Neural cell (in vitro differentiated cells): ENCODE results near the gene TUBB. TPM values are rescaled to one million over a fixed set of nuclear protein-coding genes. Genes with fewer than 3 reads are reported as not detected.

ENCODE experiments used
- H2AFZ ChIP-seq: fragments of 200-600, 300-800 bp; sonication (generic), shearing (Covaris generic); 2 replicates; pipeline ENCODE4 v1.6.0; 2014; ENCODE audit warnings: low read depth, mild to moderate bottlenecking, antibody characterized with exemption, low read length, moderate library complexity
- H3F3A ChIP-seq: fragments of 200-600 bp; shearing (Covaris generic); 2 replicates; pipeline ENCODE4 v1.6.1; 2016; ENCODE audit warnings: mild to moderate bottlenecking, moderate library complexity, mixed read lengths, antibody characterized with exemption, low read length; ENCODE audit not compliant: insufficient read depth, poor library complexity, severe bottlenecking
- H3K27ac ChIP-seq: fragments of 200-600, 300-800 bp; sonication (generic), shearing (Covaris generic); 2 replicates; pipeline ENCODE4 v1.5.1; 2014; ENCODE audit warnings: mild to moderate bottlenecking, low read length, moderate library complexity
- H3K27me3 ChIP-seq: fragments of 300-800, 200-600 bp; sonication (generic), shearing (Covaris generic); 2 replicates; pipeline ENCODE4 v1.6.0; 2014; ENCODE audit warnings: mild to moderate bottlenecking, low read depth, low read length, moderate library complexity; ENCODE audit not compliant: insufficient read depth
- H3K36me3 ChIP-seq: fragments of 300-800, 200-600 bp; sonication (generic), shearing (Covaris generic); 2 replicates; pipeline ENCODE4 v1.5.1; 2014; ENCODE audit warnings: mild to moderate bottlenecking, antibody characterized with exemption, low read length, moderate library complexity; ENCODE audit not compliant: insufficient read depth
- H3K4me2 ChIP-seq: fragments of 300-800, 200-600 bp; sonication (generic), shearing (Covaris generic); 2 replicates; pipeline ENCODE4 v1.6.0; 2014; ENCODE audit warnings: mild to moderate bottlenecking, low read length
- H3K4me3 ChIP-seq: fragments of 300-800, 200-600 bp; sonication (generic), shearing (Covaris generic); 2 replicates; pipeline ENCODE4 v1.5.1; 2014; ENCODE audit warnings: mild to moderate bottlenecking, low read length, moderate library complexity
- H3K79me2 ChIP-seq: fragments of 200-600 bp; shearing (Covaris generic); replicated peaks from 2 replicates; pipeline ENCODE4 v1.6.0; 2014; ENCODE audit warnings: mild to moderate bottlenecking, low read length, moderate library complexity; ENCODE audit not compliant: insufficient read depth
- H3K9ac ChIP-seq: fragments of 300-800, 200-600 bp; sonication (generic), shearing (Covaris generic); 2 replicates; pipeline ENCODE4 v1.6.1; 2016; ENCODE audit warnings: mild to moderate bottlenecking, low read length, mixed read lengths
- H3K9me2 ChIP-seq: fragments of 200-600 bp; shearing (Covaris generic); 2 replicates; pipeline ENCODE4 v1.6.1; 2016; ENCODE audit warnings: mild to moderate bottlenecking, low read length, mixed read lengths; ENCODE audit not compliant: insufficient read depth
- H3K9me3 ChIP-seq: fragments of 200-600, 300-800 bp; sonication (generic), shearing (Covaris generic); 2 replicates; pipeline ENCODE4 v1.6.1; 2016; ENCODE audit warnings: mild to moderate bottlenecking, mixed run types, low read length, moderate library complexity, mixed read lengths
- H4K20me1 ChIP-seq: fragments of 200-600 bp; shearing (Covaris generic); 2 replicates; pipeline ENCODE4 v1.6.1; 2016; ENCODE audit warnings: mild to moderate bottlenecking, mixed run types; ENCODE audit not compliant: insufficient read depth
- CTCF ChIP-seq: fragments of 450-650 bp; IDR thresholded peaks from 2 replicates; pipeline ENCODE4 v1.5.1; 2014; ENCODE audit warnings: antibody characterized with exemption, mild to moderate bottlenecking, moderate library complexity; ENCODE audit not compliant: poor library complexity, severe bottlenecking
- EP300 ChIP-seq: fragments of 450-650 bp; conservative IDR thresholded peaks from 2 replicates; pipeline ENCODE4 v1.6.1; 2014; ENCODE audit warnings: antibody characterized with exemption, mild to moderate bottlenecking, moderate library complexity; ENCODE audit not compliant: poor library complexity, severe bottlenecking
- EZH2 ChIP-seq: fragments of 200-600, 300-800 bp; shearing (Covaris generic), sonication (generic); IDR thresholded peaks from 2 replicates; pipeline ENCODE4 v1.6.1; 2014; ENCODE audit warnings: antibody characterized with exemption, low read length, borderline replicate concordance, mild to moderate bottlenecking; ENCODE audit not compliant: insufficient read depth, poor library complexity, severe bottlenecking
- MXI1 ChIP-seq: fragments of 450-650 bp; conservative IDR thresholded peaks from 2 replicates; pipeline ENCODE4 v1.6.1; 2014; ENCODE audit warnings: antibody characterized with exemption, mild to moderate bottlenecking; ENCODE audit not compliant: poor library complexity, severe bottlenecking
- POLR2AphosphoS5 ChIP-seq: IDR thresholded peaks from 2 replicates; pipeline ENCODE4 v1.6.1; 2012
- RAD21 ChIP-seq: fragments of 450-650 bp; conservative IDR thresholded peaks from 2 replicates; pipeline ENCODE4 v1.6.1; 2014; ENCODE audit warnings: antibody characterized with exemption, mild to moderate bottlenecking, moderate library complexity
- SMC3 ChIP-seq: fragments of 450-650 bp; conservative IDR thresholded peaks from 2 replicates; pipeline ENCODE4 v1.6.1; 2014; ENCODE audit warnings: antibody characterized with exemption, mild to moderate bottlenecking, moderate library complexity; ENCODE audit not compliant: poor library complexity
- TAF1 ChIP-seq: IDR thresholded peaks from 2 replicates; pipeline ENCODE4 v1.6.1; 2012; ENCODE audit warnings: low read depth
- polyA plus RNA-seq: library from polyadenylated mRNA; depleted of rRNA; stranded (reverse); fragments of >200 nt; gene quantifications from 2 replicates; pipeline ENCODE4 v1.2.3, GENCODE V29; 2014
- TF ChIP-seq, protein P1 (sequence below): IDR thresholded peaks from 2 replicates; pipeline ENCODE4 v1.6.1; 2012; ENCODE audit warnings: borderline replicate concordance

Gene TUBB
- polyA plus RNA-seq, 1 donor from 2014 or later: 711 TPM

DNA sequence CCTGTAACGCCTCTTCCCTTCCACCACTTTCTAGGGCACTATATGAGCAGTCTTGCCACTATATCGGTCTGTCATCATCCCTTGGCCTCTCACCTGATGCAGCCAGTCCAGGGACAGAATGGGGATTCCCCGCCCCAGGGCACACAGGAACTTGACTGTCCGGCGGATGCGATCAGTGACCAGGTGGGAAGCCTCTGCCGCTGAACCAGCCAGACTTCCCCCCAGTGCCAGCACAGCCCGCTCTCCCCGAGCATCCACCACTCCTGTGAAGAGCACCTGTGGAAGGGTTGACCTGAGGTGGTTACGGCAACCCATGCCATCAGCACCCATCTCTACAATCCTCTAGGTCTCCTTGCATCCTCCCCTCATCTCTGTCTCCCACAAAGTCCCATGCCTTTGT lies 17.1 kb upstream of the TUBB start:
- Histone ChIP-seq H3K4me3 (no peak overlapping the region), H3K9ac (no peak overlapping the region), H3K27me3 (no peaks in the 10 kb centered on the region), H3K27ac (no peak overlapping the region), H4K20me1 (no peaks in the 10 kb centered on the region), H3K4me2 (no peak overlapping the region), H3K9me3 (no peaks in the 10 kb centered on the region), H3K9me2 (no peaks in the 10 kb centered on the region), H3K36me3 (peaks cover 5% of the 10 kb centered on the region), H2AFZ (no peak overlapping the region), H3F3A (no peaks in the 10 kb centered on the region), H3K79me2 (no peaks in the 10 kb centered on the region)
- TF ChIP-seq, protein P1, sequence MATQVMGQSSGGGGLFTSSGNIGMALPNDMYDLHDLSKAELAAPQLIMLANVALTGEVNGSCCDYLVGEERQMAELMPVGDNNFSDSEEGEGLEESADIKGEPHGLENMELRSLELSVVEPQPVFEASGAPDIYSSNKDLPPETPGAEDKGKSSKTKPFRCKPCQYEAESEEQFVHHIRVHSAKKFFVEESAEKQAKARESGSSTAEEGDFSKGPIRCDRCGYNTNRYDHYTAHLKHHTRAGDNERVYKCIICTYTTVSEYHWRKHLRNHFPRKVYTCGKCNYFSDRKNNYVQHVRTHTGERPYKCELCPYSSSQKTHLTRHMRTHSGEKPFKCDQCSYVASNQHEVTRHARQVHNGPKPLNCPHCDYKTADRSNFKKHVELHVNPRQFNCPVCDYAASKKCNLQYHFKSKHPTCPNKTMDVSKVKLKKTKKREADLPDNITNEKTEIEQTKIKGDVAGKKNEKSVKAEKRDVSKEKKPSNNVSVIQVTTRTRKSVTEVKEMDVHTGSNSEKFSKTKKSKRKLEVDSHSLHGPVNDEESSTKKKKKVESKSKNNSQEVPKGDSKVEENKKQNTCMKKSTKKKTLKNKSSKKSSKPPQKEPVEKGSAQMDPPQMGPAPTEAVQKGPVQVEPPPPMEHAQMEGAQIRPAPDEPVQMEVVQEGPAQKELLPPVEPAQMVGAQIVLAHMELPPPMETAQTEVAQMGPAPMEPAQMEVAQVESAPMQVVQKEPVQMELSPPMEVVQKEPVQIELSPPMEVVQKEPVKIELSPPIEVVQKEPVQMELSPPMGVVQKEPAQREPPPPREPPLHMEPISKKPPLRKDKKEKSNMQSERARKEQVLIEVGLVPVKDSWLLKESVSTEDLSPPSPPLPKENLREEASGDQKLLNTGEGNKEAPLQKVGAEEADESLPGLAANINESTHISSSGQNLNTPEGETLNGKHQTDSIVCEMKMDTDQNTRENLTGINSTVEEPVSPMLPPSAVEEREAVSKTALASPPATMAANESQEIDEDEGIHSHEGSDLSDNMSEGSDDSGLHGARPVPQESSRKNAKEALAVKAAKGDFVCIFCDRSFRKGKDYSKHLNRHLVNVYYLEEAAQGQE: no peak
- TF ChIP-seq TAF1 (no peak), RAD21 (no peak), CTCF (no peak)

DNA sequence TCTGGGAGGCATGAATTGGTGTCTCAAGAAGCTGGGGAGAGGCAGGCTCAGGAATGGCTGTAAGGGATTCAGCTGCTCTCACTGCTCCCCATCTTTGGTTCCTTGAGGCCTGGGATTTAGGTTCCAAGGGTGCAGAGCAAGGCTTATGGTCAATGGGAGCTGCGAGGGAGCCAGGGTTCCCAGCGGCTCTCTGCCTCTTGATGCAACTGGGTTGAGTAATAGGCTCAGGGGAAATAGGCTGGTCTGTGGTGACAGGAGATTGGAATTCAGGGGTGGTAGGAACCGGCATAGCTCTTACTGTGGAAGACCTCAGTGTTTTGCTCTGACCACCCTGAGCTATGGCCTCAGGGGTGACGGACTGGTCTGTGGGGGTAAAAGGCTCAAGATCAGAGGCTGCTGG lies 16.3 kb upstream of the TUBB start:
- H3K36me3 ChIP-seq: peaks cover 7% of the 10 kb centered on the region
- H3K9ac ChIP-seq: no peak overlapping the region

More for the DNA sequence above, 16.3 kb upstream of the TUBB start:
- no peaks in the 10 kb centered on the region for H3F3A ChIP-seq
- no peak overlapping the region for H3K4me3 ChIP-seq
- no peaks in the 10 kb centered on the region for H3K9me3 ChIP-seq
- no peak overlapping the region for H2AFZ ChIP-seq
- TF ChIP-seq POLR2AphosphoS5 (no peak), TAF1 (no peak), EZH2 (no peak), MXI1 (no peak), EP300 (no peak), SMC3 (no peak), RAD21 (no peak), CTCF (no peak)
- TF ChIP-seq, protein P1: no peak
- H4K20me1 ChIP-seq: no peaks in the 10 kb centered on the region
- H3K4me2 ChIP-seq: no peak overlapping the region
- H3K79me2 ChIP-seq: no peaks in the 10 kb centered on the region
- no peak overlapping the region for H3K27ac ChIP-seq
- no peaks in the 10 kb centered on the region for H3K9me2 ChIP-seq
- no peaks in the 10 kb centered on the region for H3K27me3 ChIP-seq
